Activated B cell treated with CpG ODN at 0.5 μM for 24 hours (primary cell): ENCODE measurements around the gene AFF3. TPM values are rescaled to one million over a fixed set of nuclear protein-coding genes. Genes with fewer than 3 reads are reported as not detected.

ENCODE experiments used
- ATAC-seq: fragments of 200-7000 bp; cut with Tn5 transposase; one replicate; pipeline ENCODE4 v1.10.0; 2021; ENCODE audit warnings: low read depth, mild to moderate bottlenecking, moderate library complexity
- CTCF ChIA-PET: fragments of 350-600 bp; sonication (Branson Sonifier 250); formaldehyde crosslinking; loops from one replicate; lab custom pipeline; 2021; ENCODE audit warnings: antibody characterized with exemption; lab: Charles Lee
- POLR2A ChIA-PET: fragments of 350-600 bp; sonication (Branson Sonifier 250); formaldehyde crosslinking; loops from one replicate; lab custom pipeline; 2021; ENCODE audit warnings: antibody characterized with exemption; lab: Charles Lee
- DNase-seq: peaks from one replicate; pipeline ENCODE4 v3.0.0; 2022
- H3K27ac Mint-ChIP-seq: one replicate; pipeline ENCODE4 v1.8.0; 2020; ENCODE audit warnings: mixed read lengths
- H3K27me3 Mint-ChIP-seq: one replicate; pipeline ENCODE4 v1.8.0; 2021; ENCODE audit warnings: mixed read lengths
- H3K36me3 Mint-ChIP-seq: one replicate; pipeline ENCODE4 v1.8.0; 2021; ENCODE audit warnings: low read depth, mixed read lengths
- H3K4me1 Mint-ChIP-seq: one replicate; pipeline ENCODE4 v1.8.0; 2021; ENCODE audit warnings: mixed read lengths
- H3K4me3 Mint-ChIP-seq: one replicate; pipeline ENCODE4 v1.8.0; 2020; ENCODE audit warnings: mild to moderate bottlenecking, mixed read lengths
- H3K9me3 Mint-ChIP-seq: one replicate; pipeline ENCODE4 v1.8.0; 2020; ENCODE audit warnings: mixed read lengths
- CTCF ChIP-seq: fragments of 200-600 bp; IDR thresholded peaks from one replicate; pipeline ENCODE4 v1.8.0; 2022; ENCODE audit warnings: antibody characterized with exemption, mild to moderate bottlenecking
- intact Hi-C: fragments of 100-400 bp; cut with micrococcal nuclease; formaldehyde crosslinking; loops from one replicate; pipeline ENCODE4 v1.15.1; 2024
- total RNA-seq: library from RNA; stranded (reverse); gene quantifications from 2 replicates; pipeline ENCODE4 v1.2.3, GENCODE V29; 2022

AFF3 gene
- total RNA-seq, 1 donor from 2014 or later, result 271 TPM

- Mint-ChIP-seq H3K36me3 (peaks cover 75% of the 10 kb centered on the region), H3K27ac (no peak overlapping the region), H3K27me3 (no peaks in the 10 kb centered on the region), H3K9me3 (no peaks in the 10 kb centered on the region), H3K4me3 (no peak overlapping the region), H3K4me1 (peaks cover 7% of the 10 kb centered on the region)
- intact Hi-C loops, result no loop called here
- ChIA-PET POLR2A (no interaction called here), CTCF (no interaction called here)
- no peak for ATAC-seq
- no peak for TF ChIP-seq CTCF
- DNase-seq, result no peak
Measured at GRCh38 chr2:99626158-99626557, 516.2 kb downstream of the AFF3 start.

- Mint-ChIP-seq H3K4me3 (no peak overlapping the region), H3K27me3 (no peaks in the 10 kb centered on the region), H3K4me1 (peaks cover under 1% of the 10 kb centered on the region), H3K36me3 (peaks cover 72% of the 10 kb centered on the region), H3K27ac (no peak overlapping the region), H3K9me3 (no peaks in the 10 kb centered on the region)
- TF ChIP-seq CTCF, result no peak
- DNase-seq, result no peak
- CTCF ChIA-PET, result no interaction called here
- ATAC-seq, result no peak
- intact Hi-C loops, result no loop called here
- POLR2A ChIA-PET, result no interaction called here
Measured at GRCh38 chr2:99624677-99625076, 517.7 kb downstream of the AFF3 start.

- peaks cover 5% of the 10 kb centered on the region for H3K4me1 Mint-ChIP-seq
- no peak overlapping the region for H3K27ac Mint-ChIP-seq
- H3K4me3 Mint-ChIP-seq, result no peak overlapping the region
- no peaks in the 10 kb centered on the region for H3K27me3 Mint-ChIP-seq
- ATAC-seq (no peak), DNase-seq (no peak)
- intact Hi-C loops, result no loop called here
- POLR2A ChIA-PET, result no interaction called here
- TF ChIP-seq CTCF, result no peak
- H3K36me3 Mint-ChIP-seq, result peaks cover 75% of the 10 kb centered on the region
- no peaks in the 10 kb centered on the region for H3K9me3 Mint-ChIP-seq
- CTCF ChIA-PET, result no interaction called here
Measured at GRCh38 chr2:99623613-99624012, 518.8 kb downstream of the AFF3 start.

GRCh38 chr2:99623035-99623434 lies 519.4 kb downstream of the AFF3 start:
- ChIA-PET CTCF (interaction anchor here (1.2 kb wide), 1 partner anchor 20 kb away, joined by 4 read pairs; no protein-coding TSS in a partner anchor), POLR2A (no interaction called here)
- H3K36me3 Mint-ChIP-seq, result peaks cover 74% of the 10 kb centered on the region
- DNase-seq, result no peak
- no peaks in the 10 kb centered on the region for H3K9me3 Mint-ChIP-seq
- intact Hi-C loops, result no loop called here
- no peak for ATAC-seq
- peaks cover 6% of the 10 kb centered on the region for H3K4me1 Mint-ChIP-seq
- H3K27ac Mint-ChIP-seq, result no peak overlapping the region
- no peak overlapping the region for H3K4me3 Mint-ChIP-seq
- no peak for TF ChIP-seq CTCF
- H3K27me3 Mint-ChIP-seq, result no peaks in the 10 kb centered on the region

- TF ChIP-seq CTCF, result no peak
- Mint-ChIP-seq H3K4me3 (no peak overlapping the region), H3K27ac (no peak overlapping the region), H3K27me3 (no peaks in the 10 kb centered on the region), H3K36me3 (peaks cover 71% of the 10 kb centered on the region), H3K4me1 (peaks cover 6% of the 10 kb centered on the region), H3K9me3 (no peaks in the 10 kb centered on the region)
- ATAC-seq, result no peak
- ChIA-PET POLR2A (no interaction called here), CTCF (interaction anchor here (1.2 kb wide), 1 partner anchor 20 kb away, joined by 4 read pairs; no protein-coding TSS in a partner anchor)
- intact Hi-C loops, result no loop called here
- DNase-seq, result no peak
Measured at GRCh38 chr2:99622534-99622933, 519.9 kb downstream of the AFF3 start.
